GM19043 (cell line): ENCODE data around the gene PSMB7.

Source experiments
- ATAC-seq: cut with Tn5 transposase; IDR thresholded peaks from one replicate; pipeline ENCODE4 v1.9.1; 2021; ENCODE audit warnings: low read depth; ENCODE audit not compliant: unreplicated experiment

Gene PSMB7

GRCh38 chr9:124359426-124359825 lies 55.8 kb downstream of the PSMB7 start:
- ATAC-seq = no peak

- ATAC-seq = no peak
Observed at GRCh38 chr9:124358631-124359030, 56.6 kb downstream of the PSMB7 start.

GRCh38 chr9:124357721-124358361 lies 57.4 kb downstream of the PSMB7 start:
- ATAC-seq = no peak

GRCh38 chr9:124356745-124357390 lies 58.4 kb downstream of the PSMB7 start:
- no peak for ATAC-seq

- ATAC-seq = no peak
Observed at GRCh38 chr9:124355941-124356744, 59.1 kb downstream of the PSMB7 start.

- ATAC-seq = no peak
Observed at GRCh38 chr9:124355039-124355940, 60.0 kb downstream of the PSMB7 start.

- no peak for ATAC-seq
Observed at GRCh38 chr9:124354346-124355038, 60.8 kb downstream of the PSMB7 start.

- ATAC-seq = no peak
Observed at GRCh38 chr9:124353811-124354274, 61.4 kb downstream of the PSMB7 start.

GRCh38 chr9:124353166-124353768 lies 62.0 kb downstream of the PSMB7 start:
- ATAC-seq = no peak

- no peak for ATAC-seq
Observed at GRCh38 chr9:124352616-124353015, 62.6 kb downstream of the PSMB7 start.

GRCh38 chr9:124351672-124352468 lies 63.4 kb downstream of the PSMB7 start:
- ATAC-seq = no peak

- ATAC-seq = no peak
Observed at GRCh38 chr9:124350494-124351263, 64.6 kb downstream of the PSMB7 start.

GRCh38 chr9:124349675-124350493 lies 65.4 kb downstream of the PSMB7 start:
- ATAC-seq = no peak

- no peak for ATAC-seq
Observed at GRCh38 chr9:124349267-124349666, 66.0 kb downstream of the PSMB7 start.

GRCh38 chr9:124348831-124349230 lies 66.4 kb downstream of the PSMB7 start:
- ATAC-seq = no peak

GRCh38 chr9:124348363-124348762 lies 66.9 kb downstream of the PSMB7 start:
- ATAC-seq = no peak

- no peak for ATAC-seq
Observed at GRCh38 chr9:124347968-124348358, 67.3 kb downstream of the PSMB7 start.
